ENCODE results near the gene ZBTB49. TPM values are rescaled to one million over a fixed set of nuclear protein-coding genes. Genes with fewer than 3 reads are reported as not detected.

Gene ZBTB49
- total and polyA plus RNA-seq, 2 donors (not counting 1 experiment from before 2014, with no cell fraction given): 7.0 to 16.9 TPM

DNA sequence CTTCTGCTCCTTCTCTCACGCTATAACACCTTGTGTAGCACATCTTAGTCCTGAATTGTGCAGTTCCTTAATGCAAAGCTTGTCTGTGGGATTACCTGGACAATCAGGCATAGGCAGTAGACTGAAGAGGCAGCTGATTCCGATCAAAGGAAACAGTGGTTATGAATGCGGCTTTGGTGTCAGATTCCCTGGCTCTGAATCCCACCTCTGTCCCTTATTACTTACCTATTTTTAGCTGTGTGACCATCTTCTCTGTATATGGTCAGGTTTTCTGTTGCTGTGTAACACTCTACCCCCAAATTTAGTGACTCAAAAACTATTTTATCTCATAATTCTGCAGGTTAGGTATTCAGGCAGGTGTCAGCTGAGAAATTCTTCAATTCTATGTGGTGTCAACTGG is 3.2 kb downstream of the ZBTB49 start:
- intact Hi-C loops (cut with micrococcal nuclease): loop anchor here (5.0 to 10.0 kb wide), 2 partner anchors 336 to 758 kb away; partner anchors contain the start of gene LRPAP1
- Mint-ChIP-seq H3K9me3 (ENCODE audit: insufficient read depth) (no peaks in the 10 kb centered on the region), H3K4me3 (no peak overlapping the region), H3K27ac (no peak overlapping the region), H3K4me1 (peaks cover 39% of the 10 kb centered on the region), H3K27me3 (no peaks in the 10 kb centered on the region)
- no peak overlapping the region for H3K4me2 ChIP-seq (replicated peaks; ENCODE audit: low read depth, low read length, poor library complexity, severe bottlenecking)
- H3K9ac ChIP-seq (ENCODE audit: low read length): no peak overlapping the region
- DNase-seq (no peak), ATAC-seq (ENCODE audit: low read depth) (no peak)
- H4K20me1 ChIP-seq (ENCODE audit: control insufficient read depth, insufficient read depth, low read length, poor library complexity, severe bottlenecking): peaks cover 16% of the 10 kb centered on the region
- H3K27me3 ChIP-seq (replicated peaks in 1 of 4; ENCODE audit: control extremely low read depth in 1 of 4, control insufficient read depth in 3 of 4, insufficient read depth in 4 of 4, low read length in 3 of 4): no peaks in the 10 kb centered on the region
- H3K4me3 ChIP-seq (ENCODE audit: control extremely low read depth in 1 of 5, extremely low read depth in 1 of 5, insufficient read depth in 1 of 5, low read depth in 2 of 5, low read length in 4 of 5): no peak overlapping the region
- peaks cover 0 to 3% (median 0%) of the 10 kb centered on the region in 3 donors for H3K9me3 ChIP-seq (ENCODE audit: control extremely low read depth in 1 of 3, control insufficient read depth in 2 of 3, insufficient read depth in 1 of 3, low read length in 2 of 3)
- H3K36me3 ChIP-seq (replicated peaks in 1 of 2; ENCODE audit: control extremely low read depth in 1 of 2, control insufficient read depth in 1 of 2, extremely low read depth in 1 of 2, insufficient read depth in 2 of 2, low read length in 1 of 2): peaks cover 0 to 3% of the 10 kb centered on the region in 2 experiments
- POLR2A ChIA-PET: no interaction called here
- CTCF ChIA-PET: no interaction called here
- TF ChIP-seq EZH2 (IDR thresholded peaks at IDR 0.05; ENCODE audit: borderline replicate concordance, insufficient read depth, low read depth, low read length, poor library complexity, severe bottlenecking) (no peak), CTCF (IDR thresholded peaks at IDR 0.05) (no peak)
- 100% methylated on average over 2 of the region's 3 CpGs for WGBS (ENCODE audit: insufficient coverage)
- H3K79me2 ChIP-seq (ENCODE audit: control insufficient read depth, insufficient read depth, low read length): peaks cover 92% of the 10 kb centered on the region
- H3K4me1 ChIP-seq (ENCODE audit: control insufficient read depth in 2 of 2, insufficient read depth in 2 of 2, low read length in 2 of 2): peaks cover 19 to 22% of the 10 kb centered on the region in 2 donors
- no peak overlapping the region for H2AFZ ChIP-seq (ENCODE audit: insufficient read depth, low read depth, low read length, poor library complexity, severe bottlenecking)
- H3K27ac ChIP-seq (ENCODE audit: low read length in 2 of 2): no peak overlapping the region

DNA sequence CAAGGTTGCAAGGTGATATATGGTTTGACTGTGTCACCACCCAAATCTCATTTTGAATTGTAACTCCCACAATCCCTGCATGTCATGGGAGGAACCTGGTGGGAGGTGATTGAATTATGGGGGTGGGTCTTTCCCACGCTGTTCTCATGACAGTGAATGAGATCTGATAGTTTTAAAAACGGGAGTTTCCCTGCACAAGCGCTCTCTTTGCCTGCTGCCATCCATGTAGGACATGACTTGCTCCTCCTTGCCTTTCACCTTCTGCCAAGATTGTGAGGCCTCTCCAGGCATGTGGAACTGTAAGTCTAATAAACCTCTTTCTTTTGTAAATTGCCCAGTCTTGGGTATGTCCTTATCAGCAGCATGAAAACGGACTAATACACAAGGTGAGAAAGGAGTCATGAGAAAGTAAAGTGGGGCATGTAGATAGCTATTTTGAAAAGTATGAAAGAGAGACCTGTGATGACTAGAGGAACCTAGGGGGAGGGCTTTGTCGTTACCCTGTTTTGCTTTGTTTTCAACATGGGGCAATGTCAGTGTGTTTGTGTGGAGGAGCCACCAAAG is 6.3 kb downstream of the ZBTB49 start:
- ChIA-PET POLR2A (no interaction called here), CTCF (interaction anchor here (1.2 kb wide), 1 partner anchor 36 kb away, joined by 3 read pairs; no protein-coding TSS in a partner anchor)
- H3K36me3 ChIP-seq (replicated peaks in 1 of 2; ENCODE audit: control extremely low read depth in 1 of 2, control insufficient read depth in 1 of 2, extremely low read depth in 1 of 2, insufficient read depth in 2 of 2, low read length in 1 of 2): peaks cover 0 to 8% of the 10 kb centered on the region in 2 experiments
- no peaks in the 10 kb centered on the region for H3K27me3 Mint-ChIP-seq
- H4K20me1 ChIP-seq (ENCODE audit: control insufficient read depth, insufficient read depth, low read length, poor library complexity, severe bottlenecking): peaks cover 12% of the 10 kb centered on the region
- H3K9ac ChIP-seq (ENCODE audit: low read length): no peak overlapping the region
- no peak overlapping the region for H3K4me2 ChIP-seq (replicated peaks; ENCODE audit: low read depth, low read length, poor library complexity, severe bottlenecking)
- DNase-seq (no peak), ATAC-seq (ENCODE audit: low read depth) (no peak)
- H3K79me2 ChIP-seq (ENCODE audit: control insufficient read depth, insufficient read depth, low read length): peaks cover 67% of the 10 kb centered on the region
- H3K27me3 ChIP-seq (replicated peaks in 1 of 4; ENCODE audit: control extremely low read depth in 1 of 4, control insufficient read depth in 3 of 4, insufficient read depth in 4 of 4, low read length in 3 of 4): no peaks in the 10 kb centered on the region
- H3K4me1 Mint-ChIP-seq: peaks cover 19% of the 10 kb centered on the region
- no peak overlapping the region for H2AFZ ChIP-seq (ENCODE audit: insufficient read depth, low read depth, low read length, poor library complexity, severe bottlenecking)
- H3K4me3 ChIP-seq (ENCODE audit: control extremely low read depth in 1 of 5, extremely low read depth in 1 of 5, insufficient read depth in 1 of 5, low read depth in 2 of 5, low read length in 4 of 5): no peak overlapping the region
- intact Hi-C loops (cut with micrococcal nuclease): loop anchor here (10.0 kb wide), 1 partner anchor 762 kb away; the partner anchor contains the start of gene LRPAP1
- H3K4me1 ChIP-seq (ENCODE audit: control insufficient read depth in 2 of 2, insufficient read depth in 2 of 2, low read length in 2 of 2): peaks cover 2% of the 10 kb centered on the region in 2 donors
- no peak overlapping the region for H3K27ac ChIP-seq (ENCODE audit: low read length in 2 of 2)
- 100% methylated on average over 4 of the region's 5 CpGs for WGBS (ENCODE audit: insufficient coverage)
- no peaks in the 10 kb centered on the region for H3K9me3 ChIP-seq (ENCODE audit: control extremely low read depth in 1 of 3, control insufficient read depth in 2 of 3, insufficient read depth in 1 of 3, low read length in 2 of 3)
- TF ChIP-seq EZH2 (IDR thresholded peaks at IDR 0.05; ENCODE audit: borderline replicate concordance, insufficient read depth, low read depth, low read length, poor library complexity, severe bottlenecking) (no peak), CTCF (IDR thresholded peaks at IDR 0.05) (no peak)
- H3K27ac Mint-ChIP-seq: no peak overlapping the region
- no peak overlapping the region for H3K4me3 Mint-ChIP-seq
- no peaks in the 10 kb centered on the region for H3K9me3 Mint-ChIP-seq (ENCODE audit: insufficient read depth)
